CD14-positive monocyte (primary cell): ENCODE results near the gene CUX1. TPM values are rescaled to one million over a fixed set of nuclear protein-coding genes. Genes with fewer than 3 reads are reported as not detected.

Source experiments
- DNase-seq, 3 donors: peaks; one replicate each; pipeline ENCODE4 v3.0.0-alpha.2; 2011 to 2022
- H2AFZ ChIP-seq: 2 replicates; pipeline ENCODE4 v1.6.0; 2012; ENCODE audit warnings: mild to moderate bottlenecking, low read depth, low read length, inconsistent platforms; ENCODE audit not compliant: insufficient read depth, poor library complexity, severe bottlenecking
- H3K27ac ChIP-seq, 2 donors: 1 replicate in 1 of 2; 2 replicates in 1 of 2; pipeline ENCODE4 v1.5.1; 2012 to 2013; ENCODE audit warnings: low read length in 2 of 2, control low read depth in 1 of 2, inconsistent platforms in 1 of 2, low read depth in 1 of 2, mild to moderate bottlenecking in 1 of 2
- H3K27me3 ChIP-seq, 2 donors: one replicate each; pipeline versions ENCODE4 v1.6.0 to v1.6.1; 2011 to 2013; ENCODE audit warnings: low read length in 2 of 2; ENCODE audit not compliant: control insufficient read depth in 2 of 2, insufficient read depth in 2 of 2
- H3K36me3 ChIP-seq, 2 donors: replicated peaks in 1 of 2; 1 replicate in 1 of 2; 2 replicates in 1 of 2; pipeline versions ENCODE4 v1.5.1 to v1.6.1; 2012 to 2013; ENCODE audit warnings: low read length in 2 of 2, control low read depth in 1 of 2, inconsistent platforms in 1 of 2, mild to moderate bottlenecking in 1 of 2; ENCODE audit not compliant: insufficient read depth in 2 of 2, control insufficient read depth in 1 of 2
- H3K4me1 ChIP-seq, 2 donors: 1 replicate in 1 of 2; 2 replicates in 1 of 2; pipeline versions ENCODE4 v1.5.1 to v1.6.1; 2012 to 2013; ENCODE audit warnings: low read length in 2 of 2, control low read depth in 1 of 2, inconsistent platforms in 1 of 2, mild to moderate bottlenecking in 1 of 2, moderate library complexity in 1 of 2; ENCODE audit not compliant: insufficient read depth in 2 of 2, control insufficient read depth in 1 of 2
- H3K4me2 ChIP-seq: replicated peaks from 2 replicates; pipeline ENCODE3; 2012; ENCODE audit warnings: low read length, moderate library complexity, mild to moderate bottlenecking; ENCODE audit not compliant: poor library complexity, severe bottlenecking; ENCODE audit errors: extremely low read depth
- H3K4me3 ChIP-seq, 3 experiments: fragments of 200-600 bp in 1 of 3; sonication (generic) in 1 of 3; replicated peaks in 1 of 3; 1 replicate in 2 of 3; 2 replicates in 1 of 3; pipeline ENCODE4 v1.5.1; 2011 to 2013; ENCODE audit warnings: low read length in 3 of 3, mild to moderate bottlenecking in 3 of 3, control low read depth in 2 of 3, low read depth in 2 of 3, inconsistent platforms in 1 of 3, moderate library complexity in 1 of 3
- H3K79me2 ChIP-seq: 2 replicates; pipeline ENCODE4 v1.6.0; 2012; ENCODE audit warnings: mild to moderate bottlenecking, control low read depth, inconsistent platforms, low read length, moderate library complexity; ENCODE audit not compliant: insufficient read depth
- H3K9ac ChIP-seq: 2 replicates; pipeline ENCODE4 v1.6.0; 2017; ENCODE audit warnings: low read length, mild to moderate bottlenecking; ENCODE audit not compliant: insufficient read depth, poor library complexity, severe bottlenecking
- H3K9me3 ChIP-seq, 2 donors: replicated peaks in 1 of 2; 1 replicate in 1 of 2; 2 replicates in 1 of 2; pipeline versions ENCODE4 v1.5.1 to v1.6.1; 2012 to 2013; ENCODE audit warnings: low read length in 2 of 2, control low read depth in 1 of 2; ENCODE audit not compliant: control insufficient read depth in 1 of 2, insufficient read depth in 1 of 2
- H4K20me1 ChIP-seq: 2 replicates; pipeline ENCODE4 v1.6.0; 2012; ENCODE audit warnings: mild to moderate bottlenecking, low read length, control low read depth, moderate library complexity; ENCODE audit not compliant: insufficient read depth
- H3K27ac Mint-ChIP-seq, 7 donors: one replicate each; pipeline ENCODE4 v1.8.0; 2020; ENCODE audit warnings: mild to moderate bottlenecking in 7 of 7, mixed read lengths in 7 of 7, moderate library complexity in 6 of 7, inconsistent platforms in 2 of 7
- H3K27me3 Mint-ChIP-seq, 3 donors: one replicate each; pipeline ENCODE4 v1.8.0; 2021 to 2022; ENCODE audit warnings: low read depth in 3 of 3, mild to moderate bottlenecking in 3 of 3, mixed read lengths in 3 of 3, moderate library complexity in 3 of 3, inconsistent platforms in 1 of 3
- H3K36me3 Mint-ChIP-seq, 2 donors: one replicate each; pipeline ENCODE4 v1.8.0; 2020; ENCODE audit warnings: mixed read lengths in 2 of 2, inconsistent platforms in 1 of 2, mild to moderate bottlenecking in 1 of 2
- H3K4me1 Mint-ChIP-seq: one replicate; pipeline ENCODE4 v1.8.0; 2020; ENCODE audit warnings: mild to moderate bottlenecking, mixed read lengths
- H3K4me3 Mint-ChIP-seq, 2 donors: one replicate each; pipeline ENCODE4 v1.8.0; 2020; ENCODE audit warnings: mild to moderate bottlenecking in 2 of 2, mixed read lengths in 2 of 2, moderate library complexity in 1 of 2
- H3K9me3 Mint-ChIP-seq, 7 donors: one replicate each; pipeline ENCODE4 v1.8.0; 2020 to 2022; ENCODE audit warnings: mixed read lengths in 7 of 7, mild to moderate bottlenecking in 6 of 7, moderate library complexity in 6 of 7, inconsistent platforms in 2 of 7
- WGBS: methylation state at CpG from one replicate; pipeline ENCODE4 v1.1.5; 2013; ENCODE audit warnings: missing lambda C conversion rate; ENCODE audit not compliant: insufficient coverage; 5-methylcytosine and 5-hydroxymethylcytosine counted together
- intact Hi-C, 2 donors: fragments of 100-400 bp; cut with micrococcal nuclease; formaldehyde crosslinking; loops; one replicate each; pipeline versions ENCODE4 v1.15.0 to v1.15.1; 2023
- polyA plus RNA-seq, 3 donors: library from polyadenylated mRNA; depleted of rRNA in 1 of 3; unstranded in 2 of 3; stranded (reverse) in 1 of 3; fragments of 300-500 nt in 2 of 3; fragments of >200 nt in 1 of 3; fragmentation: Illumina TruSeq in 2 of 3; gene quantifications; 1 replicate in 2 of 3; 2 replicates in 1 of 3; pipeline ENCODE4 v1.2.3, GENCODE V29; 2012 to 2021
- TF ChIP-seq, protein P1 (sequence below): fragments of 200-600 bp; IDR thresholded peaks from one replicate; pipeline ENCODE4 v1.8.0; 2022; ENCODE audit warnings: antibody characterized with exemption, mild to moderate bottlenecking

Gene CUX1
- polyA plus RNA-seq, 3 donors, result 17.6 to 38.0 (median 28.0) TPM

GRCh38 chr7:101871351-101871750 lies 53.9 kb downstream of the CUX1 start:
- Mint-ChIP-seq H3K9me3 (no peaks in the 10 kb centered on the region), H3K36me3 (peaks cover 12 to 27% of the 10 kb centered on the region in 2 donors), H3K27ac (peak overlapping the region in 6 of 7 donors; percentile 33 to 62 (median 52)), H3K4me3 (no peak overlapping the region), H3K27me3 (peaks cover 0 to 4% (median 0%) of the 10 kb centered on the region in 3 donors), H3K4me1 (peaks cover 18% of the 10 kb centered on the region)
- Histone ChIP-seq H4K20me1 (peaks cover 100% of the 10 kb centered on the region), H3K4me1 (no peaks in the 10 kb centered on the region), H3K9me3 (no peaks in the 10 kb centered on the region), H3K36me3 (peaks cover 0 to 15% of the 10 kb centered on the region in 2 donors), H3K9ac (no peak overlapping the region), H3K79me2 (peaks cover 100% of the 10 kb centered on the region), H3K4me3 (no peak overlapping the region), H3K4me2 (no peak overlapping the region), H2AFZ (no peak overlapping the region), H3K27ac (peak overlapping the region in 1 of 2 donors; percentile 41), H3K27me3 (no peaks in the 10 kb centered on the region)
- intact Hi-C loops, result no loop called here
- TF ChIP-seq, protein P1, sequence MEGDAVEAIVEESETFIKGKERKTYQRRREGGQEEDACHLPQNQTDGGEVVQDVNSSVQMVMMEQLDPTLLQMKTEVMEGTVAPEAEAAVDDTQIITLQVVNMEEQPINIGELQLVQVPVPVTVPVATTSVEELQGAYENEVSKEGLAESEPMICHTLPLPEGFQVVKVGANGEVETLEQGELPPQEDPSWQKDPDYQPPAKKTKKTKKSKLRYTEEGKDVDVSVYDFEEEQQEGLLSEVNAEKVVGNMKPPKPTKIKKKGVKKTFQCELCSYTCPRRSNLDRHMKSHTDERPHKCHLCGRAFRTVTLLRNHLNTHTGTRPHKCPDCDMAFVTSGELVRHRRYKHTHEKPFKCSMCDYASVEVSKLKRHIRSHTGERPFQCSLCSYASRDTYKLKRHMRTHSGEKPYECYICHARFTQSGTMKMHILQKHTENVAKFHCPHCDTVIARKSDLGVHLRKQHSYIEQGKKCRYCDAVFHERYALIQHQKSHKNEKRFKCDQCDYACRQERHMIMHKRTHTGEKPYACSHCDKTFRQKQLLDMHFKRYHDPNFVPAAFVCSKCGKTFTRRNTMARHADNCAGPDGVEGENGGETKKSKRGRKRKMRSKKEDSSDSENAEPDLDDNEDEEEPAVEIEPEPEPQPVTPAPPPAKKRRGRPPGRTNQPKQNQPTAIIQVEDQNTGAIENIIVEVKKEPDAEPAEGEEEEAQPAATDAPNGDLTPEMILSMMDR, result no peak
- 87% methylated on average over 9 of the region's 9 CpGs for WGBS
- DNase-seq, result no peak

DNA sequence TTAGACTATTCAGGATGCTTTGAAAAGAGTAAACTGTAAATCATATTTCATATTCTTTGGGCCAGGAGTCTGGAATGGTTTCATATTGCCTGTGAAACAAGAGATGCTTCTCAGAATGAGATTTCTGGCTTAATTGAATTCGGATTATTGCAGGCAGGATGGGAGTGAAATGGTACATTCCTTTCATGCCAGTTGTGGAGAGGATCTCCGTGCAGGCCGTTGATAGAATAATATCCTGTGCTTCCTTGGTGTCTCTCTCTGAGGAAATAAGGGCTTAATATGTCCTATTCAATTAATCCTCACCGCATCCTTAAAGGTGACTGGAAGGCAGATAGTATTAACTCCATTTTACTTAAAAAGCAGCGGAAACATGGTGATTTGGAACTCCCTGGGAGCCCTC lies 56.6 kb downstream of the CUX1 start:
- H3K36me3 Mint-ChIP-seq, result peaks cover 14% of the 10 kb centered on the region in 2 donors
- peak overlapping the region in 5 of 7 donors; percentile 26 to 66 (median 41) for H3K27ac Mint-ChIP-seq
- Histone ChIP-seq H3K27me3 (no peaks in the 10 kb centered on the region), H3K79me2 (peaks cover 100% of the 10 kb centered on the region), H3K36me3 (peaks cover 0 to 15% of the 10 kb centered on the region in 2 donors), H3K4me2 (no peak overlapping the region), H3K9me3 (no peaks in the 10 kb centered on the region), H3K9ac (no peak overlapping the region), H3K4me3 (no peak overlapping the region), H4K20me1 (peaks cover 100% of the 10 kb centered on the region), H3K27ac (peak overlapping the region in 1 of 2 donors; percentile 2), H2AFZ (no peak overlapping the region), H3K4me1 (no peaks in the 10 kb centered on the region)
- WGBS, result 50% methylated on average over 2 of the region's 5 CpGs
- H3K4me1 Mint-ChIP-seq, result peaks cover 12% of the 10 kb centered on the region
- intact Hi-C loops, result no loop called here
- DNase-seq, result no peak
- TF ChIP-seq, protein P1, result no peak
- no peaks in the 10 kb centered on the region for H3K9me3 Mint-ChIP-seq
- no peaks in the 10 kb centered on the region for H3K27me3 Mint-ChIP-seq
- H3K4me3 Mint-ChIP-seq, result no peak overlapping the region
